MM.1S (cell line): ENCODE measurements around the gene KLHL25.

Experiments
- EZH2 ChIP-seq: fragments of 300-600 bp; sonication (generic); optimal IDR thresholded peaks from 2 replicates; pipeline ENCODE3; 2017; ENCODE audit warnings: low read depth, mild to moderate bottlenecking, antibody characterized with exemption, low read length, mixed read lengths
- EZH2phosphoT487 ChIP-seq: fragments of 300-600 bp; sonication (generic); IDR thresholded peaks from 2 replicates; pipeline ENCODE4 v1.6.1; 2018; ENCODE audit warnings: antibody characterized with exemption, low read length
- TF ChIP-seq, protein P1 (sequence below): fragments of 300-600 bp; sonication (generic); IDR thresholded peaks from 2 replicates; pipeline ENCODE4 v1.5.1; 2016; ENCODE audit warnings: antibody characterized with exemption, low read length, mixed read lengths

DNA sequence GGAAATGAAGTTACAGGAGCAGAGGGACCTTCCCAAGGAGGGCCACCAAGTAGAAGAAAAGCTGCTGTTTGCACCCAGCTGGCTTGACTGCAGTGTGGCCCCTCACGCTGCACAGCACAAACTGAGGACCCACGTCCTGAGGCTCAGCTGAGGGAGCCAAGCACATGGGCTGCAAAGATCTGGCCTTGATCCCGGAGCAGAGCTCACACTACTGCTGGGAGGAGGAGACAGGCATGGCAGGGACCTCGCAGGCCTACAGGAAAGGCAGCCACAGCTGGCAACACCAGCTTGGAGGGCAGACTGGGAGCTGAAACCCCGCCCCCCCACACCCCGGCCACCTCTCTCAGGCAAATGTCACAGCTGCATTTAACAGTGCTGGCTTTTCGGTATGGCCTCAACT is 39.7 kb downstream of the KLHL25 start:
- TF ChIP-seq, protein P1, sequence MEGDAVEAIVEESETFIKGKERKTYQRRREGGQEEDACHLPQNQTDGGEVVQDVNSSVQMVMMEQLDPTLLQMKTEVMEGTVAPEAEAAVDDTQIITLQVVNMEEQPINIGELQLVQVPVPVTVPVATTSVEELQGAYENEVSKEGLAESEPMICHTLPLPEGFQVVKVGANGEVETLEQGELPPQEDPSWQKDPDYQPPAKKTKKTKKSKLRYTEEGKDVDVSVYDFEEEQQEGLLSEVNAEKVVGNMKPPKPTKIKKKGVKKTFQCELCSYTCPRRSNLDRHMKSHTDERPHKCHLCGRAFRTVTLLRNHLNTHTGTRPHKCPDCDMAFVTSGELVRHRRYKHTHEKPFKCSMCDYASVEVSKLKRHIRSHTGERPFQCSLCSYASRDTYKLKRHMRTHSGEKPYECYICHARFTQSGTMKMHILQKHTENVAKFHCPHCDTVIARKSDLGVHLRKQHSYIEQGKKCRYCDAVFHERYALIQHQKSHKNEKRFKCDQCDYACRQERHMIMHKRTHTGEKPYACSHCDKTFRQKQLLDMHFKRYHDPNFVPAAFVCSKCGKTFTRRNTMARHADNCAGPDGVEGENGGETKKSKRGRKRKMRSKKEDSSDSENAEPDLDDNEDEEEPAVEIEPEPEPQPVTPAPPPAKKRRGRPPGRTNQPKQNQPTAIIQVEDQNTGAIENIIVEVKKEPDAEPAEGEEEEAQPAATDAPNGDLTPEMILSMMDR, result no peak
- TF ChIP-seq EZH2 (no peak), EZH2phosphoT487 (no peak)
